ENCODE results near the gene DOCK6. TPM values are rescaled to one million over a fixed set of nuclear protein-coding genes. Genes with fewer than 3 reads are reported as not detected.
A peak's percentile ranks its signal among the peaks of the same experiment; 100 is the strongest.

Gene DOCK6
- total RNA-seq, 1 donor from 2014 or later = 65.8 TPM

- Histone ChIP-seq H3K9me3 (peaks cover 3% of the 10 kb centered on the region), H3K4me3 (no peak overlapping the region), H3K27ac (peak overlapping the region; percentile 18), H3K4me1 (peaks cover 16% of the 10 kb centered on the region), H3K27me3 (no peaks in the 10 kb centered on the region), H3K36me3 (peaks cover 0 to 31% of the 10 kb centered on the region in 2 donors)
- TF ChIP-seq, protein P1, sequence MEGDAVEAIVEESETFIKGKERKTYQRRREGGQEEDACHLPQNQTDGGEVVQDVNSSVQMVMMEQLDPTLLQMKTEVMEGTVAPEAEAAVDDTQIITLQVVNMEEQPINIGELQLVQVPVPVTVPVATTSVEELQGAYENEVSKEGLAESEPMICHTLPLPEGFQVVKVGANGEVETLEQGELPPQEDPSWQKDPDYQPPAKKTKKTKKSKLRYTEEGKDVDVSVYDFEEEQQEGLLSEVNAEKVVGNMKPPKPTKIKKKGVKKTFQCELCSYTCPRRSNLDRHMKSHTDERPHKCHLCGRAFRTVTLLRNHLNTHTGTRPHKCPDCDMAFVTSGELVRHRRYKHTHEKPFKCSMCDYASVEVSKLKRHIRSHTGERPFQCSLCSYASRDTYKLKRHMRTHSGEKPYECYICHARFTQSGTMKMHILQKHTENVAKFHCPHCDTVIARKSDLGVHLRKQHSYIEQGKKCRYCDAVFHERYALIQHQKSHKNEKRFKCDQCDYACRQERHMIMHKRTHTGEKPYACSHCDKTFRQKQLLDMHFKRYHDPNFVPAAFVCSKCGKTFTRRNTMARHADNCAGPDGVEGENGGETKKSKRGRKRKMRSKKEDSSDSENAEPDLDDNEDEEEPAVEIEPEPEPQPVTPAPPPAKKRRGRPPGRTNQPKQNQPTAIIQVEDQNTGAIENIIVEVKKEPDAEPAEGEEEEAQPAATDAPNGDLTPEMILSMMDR (IDR thresholded peaks at IDR 0.05) = no peak
- TF ChIP-seq POLR2AphosphoS5 (IDR thresholded peaks at IDR 0.05; ENCODE audit: insufficient read depth in 1 of 2, low read depth in 1 of 2) = no peak
- no peak for TF ChIP-seq POLR2A (IDR thresholded peaks at IDR 0.05)
- intact Hi-C loops (cut with DNase I) = no loop called here
- DNase-seq (ENCODE audit: extremely low spot score in 2 of 2) = no peak
Observed at GRCh38 chr19:11243798-11244169, 18.5 kb downstream of the DOCK6 start.

- Histone ChIP-seq H3K4me1 (peaks cover 16% of the 10 kb centered on the region), H3K36me3 (peaks cover 0 to 28% of the 10 kb centered on the region in 2 donors), H3K4me3 (no peak overlapping the region), H3K9me3 (peaks cover 3% of the 10 kb centered on the region), H3K27me3 (no peaks in the 10 kb centered on the region), H3K27ac (peak overlapping the region; percentile 18)
- DNase-seq (ENCODE audit: extremely low spot score in 2 of 2) = no peak
- TF ChIP-seq, protein P1 (IDR thresholded peaks at IDR 0.05) = peak; percentile 31 to 43 (median 38)
- TF ChIP-seq POLR2AphosphoS5 (IDR thresholded peaks at IDR 0.05; ENCODE audit: insufficient read depth in 1 of 2, low read depth in 1 of 2) = peak in 1 of 2 donors; percentile 33
- no peak for TF ChIP-seq POLR2A (IDR thresholded peaks at IDR 0.05)
- intact Hi-C loops (cut with DNase I) = no loop called here
Observed at GRCh38 chr19:11242864-11243797, 19.2 kb downstream of the DOCK6 start.

DNA sequence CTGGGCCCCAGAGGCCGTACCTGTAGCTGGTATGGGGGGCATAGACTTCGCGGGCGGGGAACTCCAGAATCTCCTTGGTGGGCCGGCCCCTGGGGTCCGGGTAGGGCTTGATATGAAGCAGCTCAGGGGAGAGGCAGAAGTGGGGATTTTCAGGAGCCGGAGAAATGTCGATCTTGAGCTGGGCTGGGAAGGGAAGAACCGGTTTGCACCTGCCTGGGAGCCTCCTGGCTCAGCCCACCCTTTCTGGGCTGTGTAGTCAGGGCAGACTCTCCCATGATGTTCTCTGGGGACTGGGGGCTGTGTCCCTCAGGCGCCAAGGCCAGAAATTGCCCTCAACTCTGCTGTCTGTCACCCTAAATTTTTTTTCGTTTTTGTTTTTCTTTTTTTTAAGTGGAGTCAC, 20.3 kb downstream of the DOCK6 start:
- H3K4me3 ChIP-seq = no peak overlapping the region
- no peak overlapping the region for H3K27ac ChIP-seq
- H3K36me3 ChIP-seq = peaks cover 0 to 23% of the 10 kb centered on the region in 2 donors
- TF ChIP-seq POLR2A (IDR thresholded peaks at IDR 0.05) = no peak
- TF ChIP-seq, protein P1 (IDR thresholded peaks at IDR 0.05) = no peak
- TF ChIP-seq POLR2AphosphoS5 (IDR thresholded peaks at IDR 0.05; ENCODE audit: insufficient read depth in 1 of 2, low read depth in 1 of 2) = no peak
- intact Hi-C loops (cut with DNase I) = no loop called here
- H3K27me3 ChIP-seq = no peaks in the 10 kb centered on the region
- DNase-seq (ENCODE audit: extremely low spot score in 2 of 2) = no peak
- peaks cover 3% of the 10 kb centered on the region for H3K9me3 ChIP-seq
- H3K4me1 ChIP-seq = peaks cover 5% of the 10 kb centered on the region

GRCh38 chr19:11240008-11240444, 22.3 kb downstream of the DOCK6 start:
- H3K27me3 ChIP-seq = no peaks in the 10 kb centered on the region

More at GRCh38 chr19:11240008-11240444, 22.3 kb downstream of the DOCK6 start:
- Histone ChIP-seq H3K4me3 (no peak overlapping the region), H3K9me3 (peaks cover 3% of the 10 kb centered on the region), H3K36me3 (peaks cover 0 to 23% of the 10 kb centered on the region in 2 donors), H3K27ac (no peak overlapping the region), H3K4me1 (peaks cover 5% of the 10 kb centered on the region)
- intact Hi-C loops (cut with DNase I) = no loop called here
- TF ChIP-seq POLR2A (IDR thresholded peaks at IDR 0.05) = no peak
- TF ChIP-seq, protein P1 (IDR thresholded peaks at IDR 0.05) = no peak
- no peak for TF ChIP-seq POLR2AphosphoS5 (IDR thresholded peaks at IDR 0.05; ENCODE audit: insufficient read depth in 1 of 2, low read depth in 1 of 2)
- no peak for DNase-seq (ENCODE audit: extremely low spot score in 2 of 2)
